GM18867 (cell line): ENCODE data around the gene TIFAB.

Experiments used
- ATAC-seq: cut with Tn5 transposase; IDR thresholded peaks from one replicate; pipeline ENCODE4 v1.9.1; 2021; ENCODE audit warnings: mild to moderate bottlenecking, moderate library complexity; ENCODE audit not compliant: unreplicated experiment

The TIFAB gene

GRCh38 chr5:135444360-135444759 is 7.8 kb downstream of the TIFAB start:
- ATAC-seq = no peak

GRCh38 chr5:135443161-135443960 is 8.8 kb downstream of the TIFAB start:
- ATAC-seq = no peak

GRCh38 chr5:135442431-135443160 is 9.6 kb downstream of the TIFAB start:
- no peak for ATAC-seq

GRCh38 chr5:135441919-135442318 is 10.2 kb downstream of the TIFAB start:
- ATAC-seq = no peak

- ATAC-seq = no peak
Observed at GRCh38 chr5:135441350-135441831, 10.8 kb downstream of the TIFAB start.

GRCh38 chr5:135440916-135441315 is 11.2 kb downstream of the TIFAB start:
- no peak for ATAC-seq

GRCh38 chr5:135439231-135440205 is 12.6 kb downstream of the TIFAB start:
- ATAC-seq = no peak

- no peak for ATAC-seq
Observed at GRCh38 chr5:135438636-135439221, 13.4 kb downstream of the TIFAB start.

- ATAC-seq = no peak
Observed at GRCh38 chr5:135437796-135438560, 14.2 kb downstream of the TIFAB start.

GRCh38 chr5:135437422-135437795 is 14.7 kb downstream of the TIFAB start:
- ATAC-seq = no peak

- no peak for ATAC-seq
Observed at GRCh38 chr5:135436951-135437418, 15.2 kb downstream of the TIFAB start.

GRCh38 chr5:135435467-135436330 is 16.5 kb downstream of the TIFAB start:
- ATAC-seq = no peak

GRCh38 chr5:135434591-135435466 is 17.3 kb downstream of the TIFAB start:
- ATAC-seq = no peak

- no peak for ATAC-seq
Observed at GRCh38 chr5:135433681-135434426, 18.3 kb downstream of the TIFAB start.

GRCh38 chr5:135432113-135432512 is 20.0 kb downstream of the TIFAB start:
- no peak for ATAC-seq

- no peak for ATAC-seq
Observed at GRCh38 chr5:135430135-135430437, 22.1 kb downstream of the TIFAB start.
